ENCODE results near the gene METTL2B. TPM values are rescaled to one million over a fixed set of nuclear protein-coding genes. Genes with fewer than 3 reads are reported as not detected.
"Not testable (repeated sequence)": the region's sequence is repeated elsewhere in the genome, so short reads cannot be mapped to it uniquely, and the experiment has no call there.

The METTL2B gene
- total and polyA plus RNA-seq, 7 donors: 11.8 to 29.2 (median 22.8) TPM

- intact Hi-C loops (cut with DNase I): no loop called here
- no peaks in the 10 kb centered on the region for H3K27me3 ChIP-seq (ENCODE audit: insufficient read depth in 3 of 3, low read length in 2 of 3)
- 92 to 96% (median 93%) methylated on average over 9 of the region's 9 CpGs for WGBS, 3 donors
- H3K27ac ChIP-seq: no peak overlapping the region
- ATAC-seq (no peak), DNase-seq (no peak)
- no peak overlapping the region for H3K4me3 ChIP-seq
- H3K9me3 ChIP-seq: no peaks in the 10 kb centered on the region
- no peaks in the 10 kb centered on the region for H3K4me1 ChIP-seq
- no peak for TF ChIP-seq CTCF (IDR thresholded peaks at IDR 0.05)
- H3K36me3 ChIP-seq (ENCODE audit: insufficient read depth in 1 of 2, low read depth in 1 of 2): peaks cover 6 to 91% of the 10 kb centered on the region in 2 donors
These were observed 20.9 kb downstream of the METTL2B start for GRCh38 chr7:128497405-128497804.

GRCh38 chr7:128505416-128505815, 28.9 kb downstream of the METTL2B start:
- intact Hi-C loops (cut with DNase I): not testable (repeated sequence)
- 87 to 96% (median 88%) methylated on average over 2 of the region's 2 CpGs for WGBS, 3 donors
- peaks cover 2 to 44% of the 10 kb centered on the region in 2 donors for H3K36me3 ChIP-seq (ENCODE audit: insufficient read depth in 1 of 2, low read depth in 1 of 2)

GRCh38 chr7:128506819-128507218, 30.3 kb downstream of the METTL2B start:
- H3K4me3 ChIP-seq; H3K9me3 ChIP-seq; ATAC-seq; intact Hi-C loops (cut with DNase I); DNase-seq; H3K4me1 ChIP-seq; H3K27ac ChIP-seq; H3K27me3 ChIP-seq (ENCODE audit: insufficient read depth in 3 of 3, low read length in 2 of 3): not testable (repeated sequence)
- WGBS, 3 donors: 91 to 96% (median 95%) methylated on average over 3 of the region's 3 CpGs
- peaks cover 0 to 30% of the 10 kb centered on the region in 2 donors for H3K36me3 ChIP-seq (ENCODE audit: insufficient read depth in 1 of 2, low read depth in 1 of 2)

More at GRCh38 chr7:128505416-128505815, 28.9 kb downstream of the METTL2B start:
- H3K4me1 ChIP-seq; H3K9me3 ChIP-seq; H3K4me3 ChIP-seq; H3K27me3 ChIP-seq (ENCODE audit: insufficient read depth in 3 of 3, low read length in 2 of 3); H3K27ac ChIP-seq; DNase-seq; ATAC-seq: not testable (repeated sequence)

GRCh38 chr7:128507321-128507993, 30.9 kb downstream of the METTL2B start:
- intact Hi-C loops (cut with DNase I); H3K9me3 ChIP-seq; H3K27me3 ChIP-seq (ENCODE audit: insufficient read depth in 3 of 3, low read length in 2 of 3); H3K27ac ChIP-seq; H3K4me3 ChIP-seq; H3K4me1 ChIP-seq; DNase-seq; ATAC-seq: not testable (repeated sequence)
- H3K36me3 ChIP-seq (ENCODE audit: insufficient read depth in 1 of 2, low read depth in 1 of 2): peaks cover 0 to 24% of the 10 kb centered on the region in 2 donors
- 73 to 87% (median 78%) methylated on average over 5 of the region's 5 CpGs for WGBS, 3 donors

- H3K27me3 ChIP-seq (ENCODE audit: insufficient read depth in 3 of 3, low read length in 2 of 3); H3K4me1 ChIP-seq; H3K9me3 ChIP-seq; ATAC-seq; H3K36me3 ChIP-seq (ENCODE audit: insufficient read depth in 1 of 2, low read depth in 1 of 2); H3K4me3 ChIP-seq; intact Hi-C loops (cut with DNase I); DNase-seq; H3K27ac ChIP-seq: not testable (repeated sequence)
- 78 to 82% (median 79%) methylated on average over 11 of the region's 11 CpGs for WGBS, 3 donors
These were observed 35.1 kb downstream of the METTL2B start for GRCh38 chr7:128511692-128512091.

GRCh38 chr7:128515232-128515631, 38.7 kb downstream of the METTL2B start:
- WGBS, 3 donors: 60 to 64% (median 63%) methylated on average over 6 of the region's 6 CpGs
- H3K36me3 ChIP-seq (ENCODE audit: insufficient read depth in 1 of 2, low read depth in 1 of 2); ATAC-seq; H3K4me1 ChIP-seq; DNase-seq; H3K9me3 ChIP-seq; H3K4me3 ChIP-seq; intact Hi-C loops (cut with DNase I); H3K27ac ChIP-seq; H3K27me3 ChIP-seq (ENCODE audit: insufficient read depth in 3 of 3, low read length in 2 of 3): not testable (repeated sequence)

- H3K4me1 ChIP-seq; H3K27ac ChIP-seq; H3K36me3 ChIP-seq (ENCODE audit: insufficient read depth in 1 of 2, low read depth in 1 of 2); DNase-seq; H3K9me3 ChIP-seq; H3K4me3 ChIP-seq; intact Hi-C loops (cut with DNase I); H3K27me3 ChIP-seq (ENCODE audit: insufficient read depth in 3 of 3, low read length in 2 of 3); ATAC-seq: not testable (repeated sequence)
- 65 to 89% (median 69%) methylated on average over 4 to 5 of the region's 5 CpGs for WGBS, 3 donors
These were observed 40.5 kb downstream of the METTL2B start for GRCh38 chr7:128517023-128517422.

GRCh38 chr7:128523226-128523931, 46.8 kb downstream of the METTL2B start:
- H3K27me3 ChIP-seq (ENCODE audit: insufficient read depth in 3 of 3, low read length in 2 of 3); H3K36me3 ChIP-seq (ENCODE audit: insufficient read depth in 1 of 2, low read depth in 1 of 2); H3K4me3 ChIP-seq; intact Hi-C loops (cut with DNase I); H3K4me1 ChIP-seq; H3K9me3 ChIP-seq: not testable (repeated sequence)
- ATAC-seq (peak; percentile 73 to 87 (median 84)), DNase-seq (peak; percentile 83 to 89)
- 19 to 33% (median 30%) methylated on average over 4 to 5 of the region's 7 CpGs for WGBS, 3 donors
- peak overlapping the region; percentile 53 for H3K27ac ChIP-seq

GRCh38 chr7:128523932-128524524, 47.5 kb downstream of the METTL2B start:
- WGBS, 3 donors: 66 to 68% (median 68%) methylated on average over 8 to 9 of the region's 9 CpGs
- H3K4me3 ChIP-seq; H3K9me3 ChIP-seq; H3K27me3 ChIP-seq (ENCODE audit: insufficient read depth in 3 of 3, low read length in 2 of 3); DNase-seq; H3K4me1 ChIP-seq; intact Hi-C loops (cut with DNase I); H3K36me3 ChIP-seq (ENCODE audit: insufficient read depth in 1 of 2, low read depth in 1 of 2): not testable (repeated sequence)
- ATAC-seq: peak in 1 of 4 donors; percentile 9
- peak overlapping the region; percentile 53 for H3K27ac ChIP-seq

GRCh38 chr7:128525584-128525983, 49.0 kb downstream of the METTL2B start:
- H3K4me3 ChIP-seq, DNase-seq: not testable (repeated sequence)
- peak overlapping the region; percentile 61 for H3K27ac ChIP-seq

More at GRCh38 chr7:128525584-128525983, 49.0 kb downstream of the METTL2B start:
- H3K9me3 ChIP-seq; intact Hi-C loops (cut with DNase I); H3K36me3 ChIP-seq (ENCODE audit: insufficient read depth in 1 of 2, low read depth in 1 of 2); H3K27me3 ChIP-seq (ENCODE audit: insufficient read depth in 3 of 3, low read length in 2 of 3): not testable (repeated sequence)
- H3K4me1 ChIP-seq: peaks cover 12% of the 10 kb centered on the region
- peak; percentile 35 to 58 (median 51) for ATAC-seq
- WGBS, 3 donors: 65 to 72% (median 71%) methylated on average over 4 of the region's 4 CpGs
